Measurements from ENCODE around the gene HSD17B12.

DNA sequence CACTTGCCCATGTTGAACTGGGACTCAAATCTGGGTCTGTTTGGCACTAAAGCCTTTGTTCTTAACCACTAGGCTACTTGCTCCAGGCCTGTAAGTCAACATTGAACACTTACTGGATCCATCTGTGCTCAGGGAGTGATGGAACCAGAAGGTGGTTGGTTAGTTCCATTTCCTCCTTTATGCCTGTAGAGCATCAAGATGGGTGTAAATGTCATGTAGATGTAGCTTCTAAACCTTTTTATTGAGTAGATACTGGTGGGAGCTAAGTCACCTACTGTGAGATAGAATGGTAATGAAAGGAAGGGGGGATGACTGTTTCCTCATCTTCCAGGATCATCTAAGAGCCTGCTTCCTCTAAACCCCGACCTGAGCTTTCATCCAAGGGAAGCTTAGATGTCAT is 161.5 kb downstream of the HSD17B12 start:
- TF ChIP-seq, protein P1, sequence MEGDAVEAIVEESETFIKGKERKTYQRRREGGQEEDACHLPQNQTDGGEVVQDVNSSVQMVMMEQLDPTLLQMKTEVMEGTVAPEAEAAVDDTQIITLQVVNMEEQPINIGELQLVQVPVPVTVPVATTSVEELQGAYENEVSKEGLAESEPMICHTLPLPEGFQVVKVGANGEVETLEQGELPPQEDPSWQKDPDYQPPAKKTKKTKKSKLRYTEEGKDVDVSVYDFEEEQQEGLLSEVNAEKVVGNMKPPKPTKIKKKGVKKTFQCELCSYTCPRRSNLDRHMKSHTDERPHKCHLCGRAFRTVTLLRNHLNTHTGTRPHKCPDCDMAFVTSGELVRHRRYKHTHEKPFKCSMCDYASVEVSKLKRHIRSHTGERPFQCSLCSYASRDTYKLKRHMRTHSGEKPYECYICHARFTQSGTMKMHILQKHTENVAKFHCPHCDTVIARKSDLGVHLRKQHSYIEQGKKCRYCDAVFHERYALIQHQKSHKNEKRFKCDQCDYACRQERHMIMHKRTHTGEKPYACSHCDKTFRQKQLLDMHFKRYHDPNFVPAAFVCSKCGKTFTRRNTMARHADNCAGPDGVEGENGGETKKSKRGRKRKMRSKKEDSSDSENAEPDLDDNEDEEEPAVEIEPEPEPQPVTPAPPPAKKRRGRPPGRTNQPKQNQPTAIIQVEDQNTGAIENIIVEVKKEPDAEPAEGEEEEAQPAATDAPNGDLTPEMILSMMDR (optimal IDR thresholded peaks at IDR 0.05 in 1 of 3, IDR thresholded peaks at IDR 0.05 in 1 of 3, conservative IDR thresholded peaks at IDR 0.05 in 1 of 3; ENCODE audit: extremely low read depth in 1 of 3, insufficient read depth in 2 of 3, low read length in 3 of 3) = no peak
- TF ChIP-seq EZH2 (IDR thresholded peaks at IDR 0.05; ENCODE audit: low read length) = no peak

All from keratinocyte (primary cell).